ENCODE data around the gene DGCR6.
"Not testable (repeated sequence)": the region's sequence is repeated elsewhere in the genome, so short reads cannot be mapped to it uniquely, and the experiment has no call there.

DGCR6 gene

DNA sequence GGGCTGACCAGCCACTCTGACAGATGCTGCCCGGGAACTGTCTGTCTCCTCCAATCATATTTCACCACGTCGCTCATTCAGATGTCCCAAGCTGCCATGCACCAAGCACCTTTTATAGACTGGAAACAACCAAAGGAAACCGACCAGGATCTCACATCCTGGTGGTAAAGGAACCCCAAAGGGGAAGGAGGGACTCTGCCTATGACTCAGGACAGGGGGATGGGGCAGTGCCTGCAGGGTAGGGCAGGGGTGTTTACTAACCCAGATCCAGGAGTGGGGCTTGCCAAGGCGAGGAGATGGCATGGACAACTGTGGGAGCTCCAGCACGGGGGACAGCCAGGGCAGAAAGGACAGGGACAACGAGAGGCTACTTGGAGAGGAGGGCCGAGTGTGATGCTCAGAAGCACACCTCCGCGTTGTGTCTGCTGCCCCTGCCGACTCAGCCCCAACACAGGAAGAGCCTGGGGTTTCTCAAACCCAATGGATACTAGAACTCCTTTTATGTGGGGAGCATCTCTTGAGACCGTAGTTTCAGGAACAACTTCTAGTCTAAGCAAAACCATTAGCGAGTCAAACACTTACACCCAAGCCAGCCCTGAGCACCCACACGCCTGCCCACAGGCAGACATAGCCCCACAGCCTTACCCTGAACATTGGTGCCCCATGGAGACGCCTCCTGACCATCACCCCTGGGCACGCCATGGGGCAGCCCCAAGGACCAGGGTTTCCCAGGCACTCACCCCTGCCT is 26.0 kb downstream of the DGCR6 start:
- DNase-seq (ENCODE audit: low read depth), result no peak

DNA sequence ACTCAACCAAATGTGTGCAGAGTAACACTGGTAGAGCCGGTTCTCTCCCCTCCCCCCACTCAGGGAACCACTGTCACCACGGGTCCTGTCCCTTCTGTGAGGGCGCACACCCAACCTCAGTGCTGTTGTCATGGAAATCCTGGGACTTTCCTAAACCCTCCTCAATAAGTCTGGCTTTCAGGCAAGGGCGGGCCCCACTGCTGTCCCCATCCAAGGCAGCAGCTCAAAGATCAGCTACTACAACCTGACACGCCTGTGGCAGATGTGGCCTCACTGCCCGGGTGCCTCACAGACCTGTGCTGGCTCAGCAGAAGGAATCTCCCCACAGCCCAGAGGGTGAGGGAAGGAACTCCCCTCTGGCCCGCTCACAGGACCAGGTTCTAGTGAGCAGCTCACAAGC is 27.8 kb downstream of the DGCR6 start:
- DNase-seq (ENCODE audit: low read depth), result no peak

- DNase-seq (ENCODE audit: low read depth), result not testable (repeated sequence)
These were observed 28.6 kb downstream of the DGCR6 start for GRCh38 chr22:18934688-18935087.

DNA sequence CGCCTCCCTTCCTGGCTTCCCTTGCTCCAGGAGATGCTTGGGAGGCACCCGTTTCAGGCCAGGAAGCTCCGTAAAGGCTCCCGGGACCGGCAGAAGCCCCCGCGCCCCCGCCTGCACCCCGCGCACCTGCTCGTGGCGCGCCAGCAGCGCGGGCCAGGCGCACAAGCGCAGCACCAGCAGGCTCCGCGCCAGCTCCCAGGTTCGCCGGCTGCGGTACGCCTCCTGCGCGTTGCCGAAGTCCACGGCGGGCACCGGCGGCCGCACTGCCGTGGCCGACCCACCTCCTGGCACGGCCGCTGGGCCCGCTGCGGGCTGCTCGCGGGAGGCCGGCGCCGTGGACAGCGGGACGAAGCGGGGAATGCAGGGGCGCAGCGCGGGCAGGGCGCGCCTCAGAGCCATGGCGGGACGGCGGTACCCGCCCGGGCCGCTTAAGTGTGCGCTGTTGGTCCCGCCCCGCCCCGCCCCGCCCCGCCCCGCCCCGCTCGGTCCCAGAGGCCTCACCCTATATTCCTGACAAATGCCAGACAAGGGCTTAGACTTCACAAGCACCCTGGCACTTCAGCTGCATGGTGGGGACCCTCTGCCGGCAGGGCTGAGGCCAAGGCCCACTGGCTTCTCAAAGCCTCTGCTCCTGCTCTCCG is 29.9 kb downstream of the DGCR6 start, which contains the start of gene PRODH:
Gene PRODH, minus strand, starts transcription at position 405 of the 641 bp plus-strand sequence. Its CDS starts 6 bp downstream, at position 399.
- no peak for DNase-seq (ENCODE audit: low read depth)

DNA sequence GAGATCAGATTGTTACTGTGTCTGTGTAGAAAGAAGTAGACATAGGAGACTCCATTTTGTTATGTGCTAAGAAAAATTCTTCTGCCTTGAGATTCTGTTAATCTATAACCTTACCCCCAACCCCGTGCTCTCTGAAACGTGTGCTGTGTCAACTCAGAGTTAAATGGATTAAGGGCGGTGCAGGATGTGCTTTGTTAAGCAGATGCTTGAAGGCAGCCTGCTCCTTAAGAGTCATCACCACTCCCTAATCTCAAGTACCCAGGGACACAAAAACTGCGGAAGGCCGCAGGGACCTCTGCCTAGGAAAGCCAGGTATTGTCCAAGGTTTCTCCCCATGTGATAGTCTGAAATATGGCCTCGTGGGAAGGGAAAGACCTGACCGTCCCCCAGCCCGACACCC is 32.6 kb downstream of the DGCR6 start:
- not testable (repeated sequence) for DNase-seq (ENCODE audit: low read depth)

DNA sequence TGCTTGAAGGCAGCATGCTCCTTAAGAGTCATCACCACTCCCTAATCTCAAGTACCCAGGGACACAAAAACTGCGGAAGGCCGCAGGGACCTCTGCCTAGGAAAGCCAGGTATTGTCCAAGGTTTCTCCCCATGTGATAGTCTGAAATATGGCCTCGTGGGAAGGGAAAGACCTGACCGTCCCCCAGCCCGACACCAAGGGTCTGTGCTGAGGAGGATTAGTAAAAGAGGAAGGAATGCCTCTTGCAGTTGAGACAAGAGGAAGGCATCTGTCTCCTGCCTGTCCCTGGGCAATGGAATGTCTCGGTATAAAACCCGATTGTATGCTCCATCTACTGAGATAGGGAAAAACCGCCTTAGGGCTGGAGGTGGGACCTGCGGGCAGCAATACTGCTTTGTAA is 41.0 kb downstream of the DGCR6 start:
- DNase-seq (ENCODE audit: low read depth), result not testable (repeated sequence)

- DNase-seq (ENCODE audit: low read depth), result no peak
These were observed 41.8 kb downstream of the DGCR6 start for GRCh38 chr22:18947905-18948304.

DNA sequence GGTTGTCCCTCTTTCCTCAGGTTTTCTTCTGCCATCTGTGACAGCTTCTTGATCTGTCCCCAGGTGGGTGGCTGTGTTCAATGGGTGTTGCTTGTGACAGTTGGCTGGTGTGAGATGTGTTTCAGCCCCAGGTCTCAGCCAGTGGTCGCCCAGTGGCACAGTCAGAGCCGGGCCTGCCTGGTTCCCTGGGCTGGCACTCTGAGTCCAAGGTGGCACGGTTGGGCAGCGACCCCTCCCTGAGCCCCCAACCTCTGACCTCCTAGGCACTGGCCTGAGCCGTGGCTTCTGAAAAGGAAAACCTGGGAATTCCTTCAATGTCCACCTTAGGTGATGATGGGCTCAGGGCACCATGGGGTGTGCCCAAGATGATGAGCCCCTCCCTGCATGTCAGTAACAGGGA is 44.0 kb downstream of the DGCR6 start:
- no peak for DNase-seq (ENCODE audit: low read depth)

GRCh38 chr22:18952022-18952421 is 45.9 kb downstream of the DGCR6 start:
- no peak for DNase-seq (ENCODE audit: low read depth)

DNA sequence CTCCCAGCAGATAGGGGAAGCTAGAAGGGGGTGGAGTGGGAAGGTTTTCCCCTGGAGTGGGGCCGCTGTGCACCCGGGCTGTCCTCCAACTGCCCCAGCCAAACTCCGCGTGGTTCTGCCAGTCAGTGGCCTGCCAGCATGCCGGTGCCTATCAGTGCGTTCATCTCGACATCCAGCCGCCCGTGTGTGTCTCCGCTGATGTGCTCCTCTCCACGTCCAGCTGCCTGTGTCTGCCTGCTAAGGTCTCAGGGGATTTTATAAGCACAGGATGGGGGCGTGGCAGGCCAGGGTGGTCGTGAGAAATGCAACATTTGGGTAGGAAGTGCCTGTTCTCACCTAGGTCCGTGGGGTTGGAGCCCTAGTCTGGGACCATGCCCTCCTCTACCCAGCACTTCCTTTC is 47.0 kb downstream of the DGCR6 start:
- not testable (repeated sequence) for DNase-seq (ENCODE audit: low read depth)

DNA sequence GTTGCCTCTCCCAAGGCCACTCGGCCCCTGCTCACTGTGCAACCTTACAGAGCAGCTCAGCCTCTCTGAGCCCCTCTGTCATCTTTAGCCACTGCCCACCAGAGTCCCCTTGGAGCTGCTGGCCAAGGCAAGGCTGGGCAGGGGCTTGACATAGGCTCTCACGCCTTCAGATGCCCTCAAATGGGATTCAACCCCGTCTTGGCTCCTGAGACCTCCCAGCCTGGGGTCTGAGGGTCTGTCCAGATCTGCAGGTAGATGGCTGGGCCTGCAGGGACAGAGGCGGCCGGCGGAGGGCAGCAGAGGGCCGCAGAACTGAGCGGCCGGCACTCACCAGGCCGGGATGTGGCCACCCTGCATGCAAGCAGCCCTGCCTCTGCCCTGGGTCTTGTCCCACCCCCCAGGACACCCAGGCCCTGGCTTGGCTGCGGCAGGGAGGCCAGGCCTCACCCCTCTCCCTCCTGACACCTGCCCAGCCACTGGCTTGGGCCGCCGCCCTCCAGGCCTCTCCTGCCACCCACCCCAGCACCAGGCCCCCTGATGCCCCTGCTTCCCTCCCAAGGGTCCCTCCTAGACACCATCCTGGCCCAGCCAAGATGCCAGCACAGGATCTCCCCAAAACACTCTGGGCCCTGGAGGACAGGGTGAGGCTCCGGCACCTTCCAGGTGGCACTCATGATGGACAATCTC is 48.3 kb downstream of the DGCR6 start:
- DNase-seq (ENCODE audit: low read depth), result peak; percentile 46

- no peak for DNase-seq (ENCODE audit: low read depth)
These were observed 49.0 kb downstream of the DGCR6 start for GRCh38 chr22:18954990-18955571.

GRCh38 chr22:18955696-18956095 is 49.6 kb downstream of the DGCR6 start:
- DNase-seq (ENCODE audit: low read depth), result no peak

GRCh38 chr22:18956121-18956895 is 50.2 kb downstream of the DGCR6 start:
- not testable (repeated sequence) for DNase-seq (ENCODE audit: low read depth)

DNA sequence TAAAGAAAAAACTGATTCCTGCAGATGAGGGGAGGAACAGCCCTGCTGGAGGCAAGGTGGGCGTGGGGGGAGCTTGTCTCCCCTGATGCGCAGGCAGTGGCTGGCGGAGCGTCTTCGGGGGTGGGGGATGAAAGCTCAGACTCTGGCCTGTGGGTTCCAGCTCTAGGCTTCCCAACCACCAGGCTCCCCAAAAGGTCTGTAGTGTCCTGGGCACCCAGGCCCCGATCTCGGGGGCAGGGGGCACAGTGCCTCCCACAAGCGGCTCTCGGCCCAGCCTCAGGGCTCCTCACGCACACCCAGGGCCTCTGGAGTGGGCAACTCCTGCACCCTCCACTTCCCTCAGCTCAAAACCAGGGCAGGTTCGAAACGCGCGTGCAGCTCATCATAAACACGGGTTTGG is 50.8 kb downstream of the DGCR6 start:
- not testable (repeated sequence) for DNase-seq (ENCODE audit: low read depth)

- DNase-seq (ENCODE audit: low read depth), result not testable (repeated sequence)
These were observed 51.7 kb downstream of the DGCR6 start for GRCh38 chr22:18957621-18958320.

- DNase-seq (ENCODE audit: low read depth), result not testable (repeated sequence)
These were observed 52.2 kb downstream of the DGCR6 start for GRCh38 chr22:18958321-18958705.

DNA sequence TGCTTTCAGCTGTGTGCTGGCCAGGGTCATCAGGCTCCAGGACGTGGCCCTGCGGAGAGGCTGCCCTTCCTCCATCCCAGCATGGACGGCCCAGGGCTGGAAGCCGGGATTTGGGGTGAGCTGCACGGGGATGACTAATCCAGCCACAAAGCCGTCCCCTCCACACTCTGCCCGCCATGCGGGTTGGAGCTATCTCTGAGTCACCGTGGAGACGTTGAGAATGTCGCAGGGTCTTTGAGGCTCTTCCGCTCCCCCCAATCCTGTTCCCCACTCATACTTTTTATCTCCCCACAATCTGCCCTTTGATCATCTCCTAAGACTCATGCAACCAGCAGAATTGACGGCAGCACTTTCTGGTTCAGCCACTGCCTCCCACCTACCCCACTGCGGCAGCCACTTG is 52.6 kb downstream of the DGCR6 start:
- peak; percentile 10 for DNase-seq (ENCODE audit: low read depth)

GRCh38 chr22:18959266-18959665 is 53.1 kb downstream of the DGCR6 start:
- not testable (repeated sequence) for DNase-seq (ENCODE audit: low read depth)

DNA sequence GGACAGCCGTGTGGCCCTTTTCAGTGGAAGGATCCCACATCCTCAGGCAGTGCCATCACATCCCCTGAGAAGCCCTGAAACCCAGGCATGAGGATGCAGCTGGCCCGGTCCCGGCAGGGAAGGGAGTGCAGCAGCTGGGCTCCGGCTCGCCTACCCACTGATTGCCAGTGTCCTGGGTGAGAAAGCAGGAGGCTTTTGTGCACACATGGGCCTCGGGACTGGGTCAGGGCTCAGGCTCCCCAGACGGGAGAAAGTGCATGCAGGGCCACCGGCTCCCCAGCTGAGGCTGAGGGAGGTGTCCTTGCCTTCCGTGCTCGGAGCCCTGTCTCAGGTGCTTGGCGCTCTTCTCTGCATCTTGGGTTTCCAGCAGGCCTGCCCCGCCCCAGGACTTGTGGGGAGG is 53.6 kb downstream of the DGCR6 start:
- not testable (repeated sequence) for DNase-seq (ENCODE audit: low read depth)

DNA sequence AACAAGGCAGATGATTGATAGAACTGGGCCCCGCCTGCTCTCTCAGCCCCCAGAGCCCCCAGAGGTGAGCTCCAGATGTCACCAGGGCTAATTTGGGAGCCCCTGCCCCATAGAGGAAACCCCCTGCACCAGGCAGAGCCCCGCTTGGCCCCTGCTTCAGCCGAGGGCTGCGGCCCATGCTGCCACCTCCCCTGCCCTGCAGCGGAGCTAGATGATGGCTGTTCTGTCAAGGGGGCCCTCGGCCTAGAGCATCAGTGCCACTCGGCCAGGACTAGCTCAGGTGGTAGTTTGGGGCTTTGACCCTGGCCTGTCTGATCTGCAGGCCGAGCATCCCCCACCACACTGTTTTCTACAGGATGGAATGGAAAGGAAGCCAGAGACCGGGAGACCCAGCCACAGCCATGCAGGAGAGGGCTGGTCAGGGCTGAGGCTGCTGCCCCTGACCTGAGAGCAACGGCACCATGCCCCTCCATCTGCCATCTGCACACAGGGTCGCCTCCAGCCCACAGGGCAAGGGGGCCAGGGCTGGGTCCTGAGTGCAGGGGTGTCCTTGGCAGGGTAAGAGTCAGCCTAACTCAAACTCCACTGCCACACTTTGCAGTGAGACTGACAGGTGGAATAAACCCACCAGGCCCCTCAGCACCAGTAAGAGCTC is 54.2 kb downstream of the DGCR6 start:
- not testable (repeated sequence) for DNase-seq (ENCODE audit: low read depth)
